NT2/D1 (cell line): Measurements from ENCODE around the gene GGT6.

Experiments used
- SUZ12 ChIP-seq: IDR thresholded peaks from 2 replicates; pipeline ENCODE4 v1.6.1; 2011; ENCODE audit not compliant: insufficient read length, insufficient read depth; ENCODE audit errors: extremely low read depth
- YY1 ChIP-seq: IDR thresholded peaks from 2 replicates; pipeline ENCODE4 v1.6.1; 2011; ENCODE audit not compliant: insufficient read length, insufficient read depth
- ZNF274 ChIP-seq: IDR thresholded peaks from 2 replicates; pipeline ENCODE4 v1.6.1; 2011; ENCODE audit warnings: mild to moderate bottlenecking, low read depth, low read length

GRCh38 chr17:4583206-4583605, 22.8 kb upstream of the GGT6 start:
- no peak for TF ChIP-seq ZNF274
- no peak for TF ChIP-seq SUZ12
- TF ChIP-seq YY1: no peak
